A673 (cell line): ENCODE measurements around the gene TRMO. TPM values are rescaled to one million over a fixed set of nuclear protein-coding genes. Genes with fewer than 3 reads are reported as not detected.

Source experiments
- BruUV-seq: library from RNA; stranded (reverse); fragments of 400-500 nt; replicated peaks from 2 replicates; lab custom pipeline; 2021; lab: Mats Ljungman, UMichigan
- CTCF ChIA-PET: fragments of 300-600 bp; sonication (Branson Sonifier 250); formaldehyde crosslinking; loops from one replicate; lab custom pipeline; 2022; ENCODE audit warnings: antibody characterized with exemption; lab: Charles Lee
- POLR2A ChIA-PET: fragments of 300-600 bp; sonication (Branson Sonifier 250); formaldehyde crosslinking; loops from one replicate; lab custom pipeline; 2022; ENCODE audit warnings: antibody characterized with exemption; ENCODE audit not compliant: low non-redundant PET; lab: Charles Lee
- DNase-seq: peaks from one replicate; pipeline ENCODE4 v3.0.0-alpha.2; 2015; ENCODE audit warnings: low spot score
- H3K27ac ChIP-seq: fragments of 200-600 bp; sonication (generic); 2 replicates; pipeline ENCODE4 v1.5.1; 2016; ENCODE audit warnings: mixed run types, low read depth, mild to moderate bottlenecking, mixed read lengths, antibody characterized with exemption, low read length; ENCODE audit not compliant: poor library complexity, severe bottlenecking
- H3K27me3 ChIP-seq: fragments of 200-600 bp; sonication (generic); replicated peaks from 2 replicates; pipeline ENCODE4 v1.6.1; 2017; ENCODE audit warnings: mixed run types, low read depth, mild to moderate bottlenecking, mixed read lengths, antibody characterized with exemption, low read length; ENCODE audit not compliant: insufficient read depth, poor library complexity
- H3K36me3 ChIP-seq: fragments of 200-600 bp; sonication (generic); 2 replicates; pipeline ENCODE4 v1.6.1; 2016; ENCODE audit warnings: mixed run types, mild to moderate bottlenecking, mixed read lengths, antibody characterized with exemption, low read length; ENCODE audit not compliant: insufficient read depth, poor library complexity, severe bottlenecking
- H3K4me1 ChIP-seq: fragments of 200-600 bp; sonication (generic); 2 replicates; pipeline ENCODE4 v1.6.1; 2017; ENCODE audit warnings: mixed run types, mild to moderate bottlenecking, mixed read lengths, antibody characterized with exemption, low read length; ENCODE audit not compliant: insufficient read depth, poor library complexity, severe bottlenecking
- H3K4me3 ChIP-seq: fragments of 200-600 bp; sonication (generic); 2 replicates; pipeline ENCODE4 v1.5.1; 2016; ENCODE audit warnings: low read depth, mixed run types, mild to moderate bottlenecking, mixed read lengths, low read length; ENCODE audit not compliant: poor library complexity, severe bottlenecking
- H3K9me3 ChIP-seq: fragments of 200-600 bp; sonication (generic); 2 replicates; pipeline ENCODE4 v1.6.1; 2016; ENCODE audit warnings: mixed run types, low read depth, mild to moderate bottlenecking, mixed read lengths, antibody characterized with exemption, low read length; ENCODE audit not compliant: poor library complexity, severe bottlenecking
- CTCF ChIP-seq: fragments of 300-800, 200-600 bp; sonication (generic); conservative IDR thresholded peaks from 2 replicates; pipeline ENCODE4 v1.5.1; 2017; ENCODE audit warnings: low read depth, mild to moderate bottlenecking, antibody characterized with exemption, low read length, moderate library complexity, mixed read lengths
- EZH2 ChIP-seq: fragments of 200-600 bp; sonication (generic); IDR thresholded peaks from 2 replicates; pipeline ENCODE4 v1.6.1; 2017; ENCODE audit warnings: borderline replicate concordance, low read depth, mild to moderate bottlenecking, mixed read lengths, antibody characterized with exemption, low read length; ENCODE audit not compliant: poor library complexity, severe bottlenecking
- intact Hi-C: fragments of 100-400 bp; cut with micrococcal nuclease; formaldehyde crosslinking; loops from one replicate; pipeline ENCODE4 v1.10.0; 2022; ENCODE audit not compliant: unreplicated experiment
- total RNA-seq: library from RNA; stranded (reverse); gene quantifications from 2 replicates; pipeline ENCODE4 v1.2.3, GENCODE V29; 2021

The TRMO gene
- total RNA-seq, 1 experiment from 2014 or later, result 8.9 TPM

DNA sequence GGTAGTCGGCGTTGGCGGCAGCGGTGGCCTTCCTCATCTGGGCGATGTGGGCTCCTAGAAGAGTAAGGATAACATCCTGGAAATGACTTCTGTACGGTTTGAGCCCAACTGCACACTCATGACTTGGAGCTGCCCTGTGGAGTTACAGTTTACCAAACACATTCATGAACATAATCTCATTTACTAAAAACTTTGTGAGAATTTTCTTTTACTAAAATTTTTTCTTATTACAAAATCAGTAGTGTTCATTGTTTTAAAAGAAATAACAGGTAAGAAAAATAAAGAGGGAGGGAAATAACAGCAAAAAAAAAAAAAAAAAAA is 63.9 kb downstream of the TRMO start:
- ChIA-PET CTCF (no interaction called here), POLR2A (no interaction called here)
- H3K9me3 ChIP-seq, result no peaks in the 10 kb centered on the region
- intact Hi-C loops, result no loop called here
- no peak for DNase-seq
- peaks cover 88% of the 10 kb centered on the region for H3K27me3 ChIP-seq
- TF ChIP-seq EZH2 (peak; percentile 72), CTCF (no peak)
- H3K4me1 ChIP-seq, result peaks cover 6% of the 10 kb centered on the region
- no peak overlapping the region for H3K27ac ChIP-seq
- no peaks in the 10 kb centered on the region for H3K36me3 ChIP-seq
- H3K4me3 ChIP-seq, result no peak overlapping the region
- BruUV-seq, result no TSS peak

GRCh38 chr9:97857606-97858392 is 64.5 kb downstream of the TRMO start:
- H3K4me3 ChIP-seq, result no peak overlapping the region
- ChIA-PET POLR2A (no interaction called here), CTCF (no interaction called here)
- no peak overlapping the region for H3K27ac ChIP-seq
- no TSS peak for BruUV-seq
- intact Hi-C loops, result no loop called here
- no peak for DNase-seq
- H3K36me3 ChIP-seq, result no peaks in the 10 kb centered on the region
- H3K27me3 ChIP-seq, result peaks cover 92% of the 10 kb centered on the region
- TF ChIP-seq CTCF (no peak), EZH2 (peak; percentile 85)
- H3K9me3 ChIP-seq, result no peaks in the 10 kb centered on the region
- peaks cover 9% of the 10 kb centered on the region for H3K4me1 ChIP-seq

DNA sequence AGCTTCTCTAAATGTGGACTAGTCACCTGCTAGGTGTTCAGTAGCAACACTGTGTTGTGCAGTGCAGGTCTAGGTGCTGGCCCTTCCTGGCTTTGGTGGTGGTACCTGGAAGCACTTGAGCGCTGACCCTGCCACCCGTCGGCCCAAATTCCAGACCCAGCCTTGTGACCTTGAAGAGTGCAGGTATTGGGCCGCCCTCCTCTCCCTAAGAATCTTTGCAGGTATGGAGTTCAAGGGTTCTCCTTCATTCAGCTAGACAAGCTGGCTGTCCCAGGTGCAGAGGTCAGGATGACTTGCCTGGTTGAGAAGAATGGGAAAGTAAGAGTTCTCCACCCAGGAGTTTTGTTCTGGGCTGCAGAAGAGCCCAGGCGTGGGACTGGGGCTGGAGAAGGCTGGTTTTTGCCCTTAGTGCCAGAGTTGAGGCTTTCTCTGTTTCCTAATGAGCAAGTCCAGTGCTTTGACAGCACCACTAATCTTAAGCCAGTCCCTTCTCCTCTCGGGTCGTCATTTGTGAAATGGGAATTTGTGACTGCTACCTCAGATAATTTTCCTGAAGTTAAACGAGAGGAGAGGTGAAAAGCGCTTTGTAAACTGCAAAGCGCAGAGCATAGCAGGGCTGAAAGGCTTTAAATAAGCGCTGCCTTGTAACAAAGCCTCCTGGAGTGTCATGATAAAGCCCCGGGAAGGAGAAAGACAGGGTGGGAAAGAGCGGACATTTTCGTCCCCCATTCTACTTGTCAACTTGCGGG is 65.3 kb downstream of the TRMO start:
- CTCF ChIA-PET, result no interaction called here
- H3K27ac ChIP-seq, result no peak overlapping the region
- POLR2A ChIA-PET, result no interaction called here
- TF ChIP-seq CTCF (no peak), EZH2 (no peak)
- no TSS peak for BruUV-seq
- no peaks in the 10 kb centered on the region for H3K36me3 ChIP-seq
- H3K4me1 ChIP-seq, result peaks cover 9% of the 10 kb centered on the region
- DNase-seq, result no peak
- H3K4me3 ChIP-seq, result no peak overlapping the region
- H3K9me3 ChIP-seq, result no peaks in the 10 kb centered on the region
- intact Hi-C loops, result no loop called here
- peaks cover 92% of the 10 kb centered on the region for H3K27me3 ChIP-seq
